PC-3 (cell line): ENCODE data around the gene KRTAP4-16. TPM values are rescaled to one million over a fixed set of nuclear protein-coding genes. Genes with fewer than 3 reads are reported as not detected.

Experiments used
- ATAC-seq: fragments of 200-7000 bp; cut with Tn5 transposase; 2 replicates; pipeline ENCODE4 v1.9.1; 2020; ENCODE audit warnings: mild to moderate bottlenecking, moderate library complexity
- BruUV-seq: library from RNA; stranded (reverse); fragments of 400-500 nt; replicated peaks from 2 replicates; lab custom pipeline; 2021; lab: Mats Ljungman, UMichigan
- CTCF ChIA-PET: fragments of 300-600 bp; sonication (Branson Sonifier 250); formaldehyde crosslinking; loops from one replicate; lab custom pipeline; 2022; ENCODE audit warnings: antibody characterized with exemption; lab: Charles Lee
- POLR2A ChIA-PET: fragments of 300-600 bp; sonication (Branson Sonifier 250); formaldehyde crosslinking; loops from one replicate; lab custom pipeline; 2022; ENCODE audit warnings: antibody characterized with exemption; ENCODE audit not compliant: unreplicated experiment; lab: Charles Lee
- DNase-seq: peaks from one replicate; pipeline ENCODE4 v3.0.0-alpha.2; 2015
- H2AFZ ChIP-seq: fragments of 300-600 bp; sonication (generic); 2 replicates; pipeline ENCODE4 v1.6.0; 2016; ENCODE audit warnings: antibody characterized with exemption, low read length
- H3F3A ChIP-seq: fragments of 300-600 bp; sonication (generic); one replicate; pipeline ENCODE4 v1.6.0; 2017; ENCODE audit warnings: antibody characterized with exemption, low read length, control low read depth, mild to moderate bottlenecking; ENCODE audit not compliant: unreplicated experiment
- H3K27ac ChIP-seq: fragments of 300-600 bp; sonication (generic); 2 replicates; pipeline ENCODE4 v1.5.1; 2016; ENCODE audit warnings: mild to moderate bottlenecking, low read length
- H3K27me3 ChIP-seq: fragments of 300-600 bp; sonication (generic); 2 replicates; pipeline ENCODE4 v1.6.1; 2016; ENCODE audit warnings: low read length, mixed read lengths
- H3K36me3 ChIP-seq: fragments of 300-600 bp; sonication (generic); 2 replicates; pipeline ENCODE4 v1.6.1; 2016; ENCODE audit warnings: low read depth, mixed run types, low read length, mixed read lengths
- H3K4me1 ChIP-seq: fragments of 300-600 bp; sonication (generic); 2 replicates; pipeline ENCODE4 v1.5.1; 2016; ENCODE audit warnings: low read length; ENCODE audit not compliant: insufficient read depth
- H3K4me2 ChIP-seq: fragments of 300-600 bp; sonication (generic); 2 replicates; pipeline ENCODE4 v1.6.0; 2016; ENCODE audit warnings: low read length
- H3K4me3 ChIP-seq: fragments of 300-600 bp; sonication (generic); 2 replicates; pipeline ENCODE4 v1.5.1; 2016; ENCODE audit warnings: mild to moderate bottlenecking, low read length, mixed read lengths
- H3K79me2 ChIP-seq: fragments of 300-600 bp; sonication (generic); 2 replicates; pipeline ENCODE4 v1.6.1; 2017; ENCODE audit warnings: low read length, mixed read lengths
- H3K9ac ChIP-seq: fragments of 300-600 bp; sonication (generic); 2 replicates; pipeline ENCODE4 v1.6.0; 2016; ENCODE audit warnings: mild to moderate bottlenecking, low read length
- H3K9me2 ChIP-seq: fragments of 300-600 bp; sonication (generic); replicated peaks from 2 replicates; pipeline ENCODE4 v1.6.1; 2016; ENCODE audit warnings: mixed run types, low read length, mixed read lengths
- H3K9me3 ChIP-seq: fragments of 300-600 bp; sonication (generic); 2 replicates; pipeline ENCODE4 v1.6.1; 2016; ENCODE audit warnings: low read length, mixed read lengths
- H4K20me1 ChIP-seq: fragments of 300-600 bp; sonication (generic); 2 replicates; pipeline ENCODE4 v1.6.1; 2016; ENCODE audit warnings: low read length, mixed read lengths
- CTCF ChIP-seq: fragments of 300-600 bp; sonication (generic); conservative IDR thresholded peaks from 2 replicates; pipeline ENCODE4 v1.5.1; 2017; ENCODE audit warnings: antibody characterized with exemption, low read depth, mild to moderate bottlenecking, low read length
- EZH2 ChIP-seq: fragments of 300-600 bp; sonication (generic); IDR thresholded peaks from one replicate; pipeline ENCODE4 v1.6.1; 2017; ENCODE audit warnings: antibody characterized with exemption, mild to moderate bottlenecking, low read length; ENCODE audit not compliant: unreplicated experiment
- EZH2phosphoT487 ChIP-seq: fragments of 300-600 bp; sonication (generic); IDR thresholded peaks from 2 replicates; pipeline ENCODE4 v1.6.1; 2018; ENCODE audit warnings: mild to moderate bottlenecking, antibody characterized with exemption, low read length, borderline replicate concordance
- intact Hi-C: fragments of 100-400 bp; cut with micrococcal nuclease; formaldehyde crosslinking; loops from 2 replicates; pipeline ENCODE4 v1.9.0; 2023
- total RNA-seq: library from RNA; depleted of rRNA; stranded (reverse); fragments of >200 nt; gene quantifications from 2 replicates; pipeline ENCODE4 v1.2.3, GENCODE V29; 2014

Gene KRTAP4-16
- total RNA-seq, 1 experiment from 2014 or later, result not detected

- intact Hi-C loops, result no loop called here
- Histone ChIP-seq H3K27ac (no peak overlapping the region), H3K27me3 (no peaks in the 10 kb centered on the region), H2AFZ (no peak overlapping the region), H4K20me1 (no peaks in the 10 kb centered on the region), H3K4me2 (no peak overlapping the region), H3K9me2 (no peaks in the 10 kb centered on the region), H3K79me2 (no peaks in the 10 kb centered on the region), H3K4me3 (no peak overlapping the region), H3K9me3 (peaks cover 6% of the 10 kb centered on the region; the same call in 1 of the 2 replicates), H3K9ac (no peak overlapping the region), H3K4me1 (peaks cover 12% of the 10 kb centered on the region; the same call in 1 of the 2 replicates), H3K36me3 (peaks cover 3% of the 10 kb centered on the region; the same call in 1 of the 2 replicates), H3F3A (no peaks in the 10 kb centered on the region)
- ChIA-PET CTCF (no interaction called here), POLR2A (no interaction called here)
- no peak for DNase-seq
- no peak for TF ChIP-seq CTCF
- TF ChIP-seq EZH2phosphoT487, result no peak
- no peak for TF ChIP-seq EZH2
- ATAC-seq, result no peak
- no TSS peak for BruUV-seq
Measured at GRCh38 chr17:41145261-41145660, 43.3 kb upstream of the KRTAP4-16 start.

- no peaks in the 10 kb centered on the region for H3K27me3 ChIP-seq
- no peak overlapping the region for H3K4me2 ChIP-seq
- ATAC-seq (no peak), DNase-seq (no peak)
- no peak overlapping the region for H3K27ac ChIP-seq
- H3K9ac ChIP-seq, result no peak overlapping the region
- no peaks in the 10 kb centered on the region for H4K20me1 ChIP-seq
- H3K4me1 ChIP-seq, result peaks cover 14% of the 10 kb centered on the region; the same call in 1 of the 2 replicates
- H3K4me3 ChIP-seq, result no peak overlapping the region
- H2AFZ ChIP-seq, result no peak overlapping the region
- no peak for TF ChIP-seq EZH2
- no peak for TF ChIP-seq EZH2phosphoT487
- no peak for TF ChIP-seq CTCF
- H3K9me2 ChIP-seq, result no peaks in the 10 kb centered on the region
- ChIA-PET POLR2A (no interaction called here), CTCF (no interaction called here)
- BruUV-seq, result no TSS peak
- H3K36me3 ChIP-seq, result peaks cover 3% of the 10 kb centered on the region; the same call in 1 of the 2 replicates
- intact Hi-C loops, result no loop called here
- peaks cover 6% of the 10 kb centered on the region; the same call in 1 of the 2 replicates for H3K9me3 ChIP-seq
- H3K79me2 ChIP-seq, result no peaks in the 10 kb centered on the region
- no peaks in the 10 kb centered on the region for H3F3A ChIP-seq
Measured at GRCh38 chr17:41144846-41145245, 42.8 kb upstream of the KRTAP4-16 start.

- Histone ChIP-seq H3K36me3 (peaks cover 3% of the 10 kb centered on the region; the same call in 1 of the 2 replicates), H3K4me3 (no peak overlapping the region), H4K20me1 (no peaks in the 10 kb centered on the region), H3K27ac (peak overlapping the region; percentile 64), H3K4me1 (peaks cover 14% of the 10 kb centered on the region; the same call in 1 of the 2 replicates), H3F3A (no peaks in the 10 kb centered on the region), H3K79me2 (no peaks in the 10 kb centered on the region), H3K27me3 (no peaks in the 10 kb centered on the region), H2AFZ (no peak overlapping the region), H3K9me3 (peaks cover 6% of the 10 kb centered on the region; the same call in 1 of the 2 replicates), H3K9me2 (no peaks in the 10 kb centered on the region), H3K9ac (no peak overlapping the region), H3K4me2 (no peak overlapping the region)
- intact Hi-C loops, result no loop called here
- no TSS peak for BruUV-seq
- CTCF ChIA-PET, result no interaction called here
- ATAC-seq (no peak), DNase-seq (no peak)
- POLR2A ChIA-PET, result interaction anchor here (0.5 kb wide), 2 partner anchors 224 to 833 kb away, joined by 3 to 6 read pairs; no protein-coding TSS in a partner anchor
- TF ChIP-seq EZH2phosphoT487 (no peak), EZH2 (no peak), CTCF (no peak)
Measured at GRCh38 chr17:41141361-41141760, 39.4 kb upstream of the KRTAP4-16 start.
